Measurements from ENCODE around the gene HIVEP3.
"Not testable (repeated sequence)": the region's sequence is repeated elsewhere in the genome, so short reads cannot be mapped to it uniquely, and the experiment has no call there.

HIVEP3 gene

DNA sequence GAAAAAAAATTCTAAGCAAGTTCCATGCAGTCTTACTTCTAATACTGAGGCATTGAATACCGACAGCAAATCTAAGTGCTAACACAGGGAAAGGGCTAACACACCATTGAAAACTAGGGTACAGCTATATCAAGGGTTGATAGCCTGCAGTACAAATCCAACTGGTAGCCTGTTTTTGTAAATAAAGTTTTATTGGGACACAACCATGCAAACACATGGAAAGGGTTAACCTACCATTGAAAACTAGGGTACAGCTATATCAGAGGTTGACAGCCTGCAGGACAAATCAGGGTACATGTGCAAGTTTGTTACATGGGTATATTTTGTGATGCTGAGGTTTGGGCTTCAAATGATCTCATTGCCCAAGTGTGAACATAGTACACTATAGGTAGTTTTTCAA, 212.9 kb downstream of the HIVEP3 start:
- Histone ChIP-seq H3K27ac (ENCODE audit: low read length) (no peak overlapping the region), H3K36me3 (ENCODE audit: insufficient read depth, low read depth, low read length) (no peaks in the 10 kb centered on the region), H3K9ac (ENCODE audit: low read depth, low read length) (no peak overlapping the region), H3K27me3 (ENCODE audit: insufficient read depth, low read length) (no peaks in the 10 kb centered on the region), H3K4me1 (ENCODE audit: insufficient read depth, low read length) (no peaks in the 10 kb centered on the region), H3K4me3 (ENCODE audit: low read length) (no peak overlapping the region), H3K9me3 (ENCODE audit: insufficient read depth, low read depth, low read length) (no peaks in the 10 kb centered on the region; the same call in 1 of the 2 replicates)

DNA sequence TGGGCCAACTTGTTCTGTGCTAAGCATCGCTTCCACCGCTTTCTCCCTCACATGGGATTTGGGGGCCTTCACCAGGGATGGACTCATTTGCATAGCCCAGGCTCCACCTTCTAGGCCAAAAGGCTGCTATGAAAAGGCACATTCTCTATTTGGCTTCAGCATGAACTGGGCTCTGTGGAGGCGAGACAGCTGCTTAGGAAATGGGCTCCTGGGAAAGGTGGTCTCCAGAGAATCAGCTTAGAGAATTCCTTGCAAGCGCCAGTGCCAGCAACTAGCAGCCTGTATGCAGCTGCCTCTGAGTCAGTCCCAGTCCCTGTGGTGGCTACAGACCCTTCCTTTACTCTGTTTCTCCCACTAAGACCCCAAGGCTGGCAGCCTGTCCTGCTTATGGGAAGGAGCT, 214.5 kb downstream of the HIVEP3 start:
- Histone ChIP-seq H3K27me3 (ENCODE audit: insufficient read depth, low read length) (no peaks in the 10 kb centered on the region), H3K36me3 (ENCODE audit: insufficient read depth, low read depth, low read length) (no peaks in the 10 kb centered on the region), H3K9me3 (ENCODE audit: insufficient read depth, low read depth, low read length) (no peaks in the 10 kb centered on the region; the same call in 1 of the 2 replicates), H3K4me1 (ENCODE audit: insufficient read depth, low read length) (no peaks in the 10 kb centered on the region), H3K4me3 (ENCODE audit: low read length) (no peak overlapping the region), H3K27ac (ENCODE audit: low read length) (no peak overlapping the region), H3K9ac (ENCODE audit: low read depth, low read length) (no peak overlapping the region)

DNA sequence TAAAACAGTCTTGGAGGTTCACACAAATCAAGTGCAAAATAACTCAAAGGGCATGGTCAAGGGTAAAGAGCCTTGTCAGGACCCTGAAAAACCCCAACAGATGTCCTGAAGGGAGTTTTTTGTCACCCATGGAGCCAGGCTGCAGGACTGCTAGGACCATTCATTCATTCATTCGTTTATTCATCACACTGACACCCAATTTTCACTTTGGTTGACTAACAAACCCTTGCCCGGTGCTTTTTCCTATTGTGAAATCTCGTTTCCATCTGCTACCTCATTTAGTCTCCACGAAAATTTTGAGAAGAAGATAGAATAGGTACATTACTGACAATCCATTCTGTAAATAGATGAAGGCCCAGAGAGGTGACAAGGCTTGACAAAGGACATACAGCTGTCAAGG, 216.0 kb downstream of the HIVEP3 start:
- Histone ChIP-seq H3K27ac (ENCODE audit: low read length) (no peak overlapping the region), H3K36me3 (ENCODE audit: insufficient read depth, low read depth, low read length) (no peaks in the 10 kb centered on the region), H3K9me3 (ENCODE audit: insufficient read depth, low read depth, low read length) (no peaks in the 10 kb centered on the region), H3K27me3 (ENCODE audit: insufficient read depth, low read length) (no peaks in the 10 kb centered on the region), H3K4me3 (ENCODE audit: low read length) (no peak overlapping the region), H3K4me1 (ENCODE audit: insufficient read depth, low read length) (no peaks in the 10 kb centered on the region), H3K9ac (ENCODE audit: low read depth, low read length) (no peak overlapping the region)

DNA sequence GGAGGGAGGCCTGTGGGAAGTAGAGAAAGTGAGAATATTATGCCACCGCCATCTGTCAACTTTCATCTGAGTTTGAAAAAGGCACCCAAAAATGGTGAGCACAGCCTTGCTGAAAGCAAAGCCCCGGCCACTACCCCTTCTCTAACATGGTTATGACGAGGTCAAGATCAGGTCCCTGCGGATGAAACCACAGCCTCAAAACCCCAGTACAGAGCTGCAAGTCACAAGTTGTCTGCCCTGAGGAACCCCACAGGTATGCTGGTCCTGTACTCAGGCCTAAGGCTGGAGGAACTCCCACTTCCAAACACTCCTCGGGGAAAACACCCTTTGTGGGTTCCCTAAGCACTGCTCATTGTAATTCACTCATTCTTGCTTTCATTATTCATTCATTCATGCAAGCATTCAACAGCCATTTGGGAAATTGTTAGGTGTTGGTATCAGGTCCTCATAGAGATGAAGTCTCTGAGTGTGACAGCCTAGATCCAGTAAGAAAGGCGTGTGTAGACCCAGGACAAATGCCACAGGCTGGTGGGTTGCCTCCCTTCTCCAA, 217.7 kb downstream of the HIVEP3 start:
- no peaks in the 10 kb centered on the region for H3K4me1 ChIP-seq (ENCODE audit: insufficient read depth, low read length)

DNA sequence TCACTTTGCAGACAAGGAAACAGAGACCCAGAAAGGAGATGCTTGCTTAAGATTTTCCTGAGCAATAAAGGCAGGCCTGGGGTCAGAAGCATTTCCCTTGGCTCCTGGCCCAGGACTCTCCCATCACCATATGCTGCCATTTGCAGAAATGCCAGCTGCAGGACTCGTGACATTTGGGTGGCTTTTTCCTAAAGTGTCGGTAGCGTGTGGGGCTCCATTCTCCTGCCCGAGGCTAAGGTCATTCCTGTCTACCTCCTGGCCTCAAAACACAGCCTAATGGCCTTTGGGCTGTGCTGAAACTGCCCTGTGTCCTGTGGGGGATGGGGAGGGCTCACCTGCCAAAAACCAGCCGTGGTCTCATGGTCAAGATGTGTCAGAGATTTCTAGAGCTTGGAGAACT, 218.1 kb downstream of the HIVEP3 start:
- Histone ChIP-seq H3K9ac (ENCODE audit: low read depth, low read length) (no peak overlapping the region), H3K4me1 (ENCODE audit: insufficient read depth, low read length) (no peaks in the 10 kb centered on the region), H3K9me3 (ENCODE audit: insufficient read depth, low read depth, low read length) (no peaks in the 10 kb centered on the region), H3K4me3 (ENCODE audit: low read length) (no peak overlapping the region), H3K27ac (ENCODE audit: low read length) (no peak overlapping the region), H3K27me3 (ENCODE audit: insufficient read depth, low read length) (no peaks in the 10 kb centered on the region), H3K36me3 (ENCODE audit: insufficient read depth, low read depth, low read length) (no peaks in the 10 kb centered on the region)

More for the DNA sequence above, 217.7 kb downstream of the HIVEP3 start:
- Histone ChIP-seq H3K27me3 (ENCODE audit: insufficient read depth, low read length) (no peaks in the 10 kb centered on the region), H3K9me3 (ENCODE audit: insufficient read depth, low read depth, low read length) (no peaks in the 10 kb centered on the region), H3K27ac (ENCODE audit: low read length) (no peak overlapping the region), H3K9ac (ENCODE audit: low read depth, low read length) (no peak overlapping the region), H3K36me3 (ENCODE audit: insufficient read depth, low read depth, low read length) (no peaks in the 10 kb centered on the region), H3K4me3 (ENCODE audit: low read length) (no peak overlapping the region)

DNA sequence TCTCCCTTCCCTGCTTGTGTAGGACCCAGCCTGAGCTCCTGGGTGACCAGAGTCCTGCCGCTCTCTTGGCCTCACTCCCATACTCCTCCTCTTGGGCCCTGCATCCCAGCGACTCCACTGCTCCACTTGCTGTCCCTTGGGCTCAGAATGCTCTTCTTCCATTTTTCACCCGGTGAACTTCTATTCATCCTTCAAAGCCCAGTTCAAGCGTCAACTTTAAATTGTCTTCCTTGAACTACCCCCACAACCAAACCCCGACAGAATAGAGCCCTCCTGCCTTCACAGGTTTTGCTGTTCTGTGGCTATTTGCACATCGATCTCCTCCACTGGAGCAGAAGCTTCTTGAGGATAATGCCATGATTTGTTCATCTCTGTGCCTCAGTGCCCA, 218.9 kb downstream of the HIVEP3 start:
- Histone ChIP-seq H3K36me3 (ENCODE audit: insufficient read depth, low read depth, low read length) (no peaks in the 10 kb centered on the region), H3K9me3 (ENCODE audit: insufficient read depth, low read depth, low read length) (no peaks in the 10 kb centered on the region), H3K27me3 (ENCODE audit: insufficient read depth, low read length) (no peaks in the 10 kb centered on the region), H3K9ac (ENCODE audit: low read depth, low read length) (no peak overlapping the region), H3K27ac (ENCODE audit: low read length) (no peak overlapping the region), H3K4me3 (ENCODE audit: low read length) (no peak overlapping the region), H3K4me1 (ENCODE audit: insufficient read depth, low read length) (no peaks in the 10 kb centered on the region)

DNA sequence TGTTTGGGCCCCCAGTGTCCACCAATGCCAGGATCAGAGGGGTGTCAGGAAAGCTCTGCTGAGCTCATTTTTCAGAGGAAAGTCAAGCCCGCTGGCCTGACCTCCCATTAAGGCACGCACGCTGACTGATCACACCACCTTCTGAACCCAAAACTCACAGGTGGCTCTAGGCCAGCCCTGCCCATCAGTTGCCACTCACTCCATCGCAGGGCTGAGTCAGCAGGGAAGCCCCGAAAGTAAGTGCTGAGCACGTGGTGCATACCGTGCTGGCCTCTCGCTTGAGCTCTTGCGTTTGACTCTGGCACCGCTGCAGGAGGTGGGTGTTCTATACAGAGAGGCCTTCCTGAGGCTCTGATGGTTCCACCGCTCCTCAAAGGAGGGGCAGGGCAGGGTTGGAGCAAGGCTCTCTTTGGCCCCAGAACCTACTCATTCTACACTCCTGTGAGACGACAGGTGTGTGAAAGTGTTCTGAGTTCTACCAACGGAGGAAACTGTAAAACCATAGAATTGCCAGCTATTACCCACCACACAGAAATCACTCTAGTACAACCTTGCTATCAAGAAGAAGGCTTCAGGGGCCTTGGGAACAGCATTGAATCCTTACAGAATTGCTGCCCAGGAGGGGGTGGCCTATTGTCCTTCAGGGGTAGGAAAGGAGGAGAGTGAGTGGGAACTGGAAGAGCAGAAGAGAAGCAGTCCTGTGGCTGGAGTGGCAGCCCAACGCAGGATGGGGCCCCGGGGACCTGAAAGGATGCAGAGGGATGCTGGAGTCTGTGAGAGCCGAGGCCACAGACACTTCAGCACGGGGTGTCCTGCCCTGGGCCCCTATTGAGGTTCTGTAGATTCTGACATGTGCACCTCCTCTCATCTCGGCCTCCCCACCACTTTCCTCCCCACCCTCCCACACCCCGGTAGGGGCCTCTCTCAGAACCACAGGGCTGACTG, 219.5 kb downstream of the HIVEP3 start:
- Histone ChIP-seq H3K9ac (ENCODE audit: low read depth, low read length) (no peak overlapping the region), H3K9me3 (ENCODE audit: insufficient read depth, low read depth, low read length) (no peaks in the 10 kb centered on the region), H3K27ac (ENCODE audit: low read length) (no peak overlapping the region), H3K36me3 (ENCODE audit: insufficient read depth, low read depth, low read length) (no peaks in the 10 kb centered on the region), H3K27me3 (ENCODE audit: insufficient read depth, low read length) (no peaks in the 10 kb centered on the region), H3K4me3 (ENCODE audit: low read length) (no peak overlapping the region), H3K4me1 (ENCODE audit: insufficient read depth, low read length) (no peaks in the 10 kb centered on the region)

DNA sequence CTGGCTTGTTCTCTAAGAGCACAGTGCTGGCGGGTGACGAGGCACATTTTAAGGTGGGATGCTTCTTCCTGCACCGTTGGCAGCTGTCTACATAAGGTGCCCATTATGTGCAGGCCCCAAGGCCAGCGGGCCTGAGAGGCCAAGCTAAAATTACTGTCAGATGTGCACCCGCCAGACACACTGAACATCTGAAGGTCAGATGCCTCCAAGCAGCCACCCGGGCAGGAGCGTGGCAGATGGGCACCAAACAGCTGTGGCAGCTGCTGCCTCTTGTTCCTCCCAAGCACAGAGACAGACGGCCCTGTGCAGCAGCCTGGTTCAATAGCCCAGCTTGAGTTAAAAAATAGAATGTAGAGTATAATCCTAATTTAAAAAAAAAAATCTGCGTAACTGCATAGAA, 222.3 kb downstream of the HIVEP3 start:
- H3K27ac ChIP-seq (ENCODE audit: low read length): no peak overlapping the region
- no peak overlapping the region for H3K9ac ChIP-seq (ENCODE audit: low read depth, low read length)

DNA sequence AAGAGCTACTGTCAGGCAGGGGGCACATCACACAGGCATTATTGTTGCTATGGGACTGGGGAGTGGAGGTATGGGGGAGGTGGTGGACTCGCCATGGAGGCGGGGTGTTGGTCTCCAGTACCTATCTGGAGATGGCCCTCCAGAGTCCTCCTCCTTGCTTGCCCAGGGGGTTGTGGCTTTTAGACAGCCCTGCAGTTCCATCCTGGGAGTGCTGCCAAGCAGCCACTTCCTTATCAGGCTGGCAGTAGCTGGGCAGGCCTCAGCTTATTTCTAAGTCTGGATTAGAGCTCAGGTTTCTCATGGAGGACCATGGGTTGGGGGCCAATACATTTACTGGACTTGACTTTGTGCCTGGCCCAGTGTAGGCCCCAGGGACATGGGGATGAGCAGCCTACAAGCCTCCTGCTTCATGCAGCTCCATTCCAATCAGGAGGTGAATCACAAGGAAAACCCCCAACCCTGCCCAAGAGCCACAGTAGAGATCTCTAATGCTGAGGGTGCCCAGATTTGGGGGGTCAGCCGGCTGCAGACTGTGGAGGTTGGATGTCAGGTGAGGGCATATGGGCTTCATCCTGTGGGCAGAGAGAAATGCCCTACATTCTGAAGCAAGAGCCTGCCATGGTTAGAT, 223.5 kb downstream of the HIVEP3 start:
- no peaks in the 10 kb centered on the region for H3K27me3 ChIP-seq (ENCODE audit: insufficient read depth, low read length)
- H3K9ac ChIP-seq (ENCODE audit: low read depth, low read length): no peak overlapping the region
- H3K4me3 ChIP-seq (ENCODE audit: low read length): no peak overlapping the region
- no peak overlapping the region for H3K27ac ChIP-seq (ENCODE audit: low read length)
- no peaks in the 10 kb centered on the region for H3K4me1 ChIP-seq (ENCODE audit: insufficient read depth, low read length)
- H3K9me3 ChIP-seq (ENCODE audit: insufficient read depth, low read depth, low read length): no peaks in the 10 kb centered on the region
- no peaks in the 10 kb centered on the region for H3K36me3 ChIP-seq (ENCODE audit: insufficient read depth, low read depth, low read length)

More for the DNA sequence above, 222.3 kb downstream of the HIVEP3 start:
- Histone ChIP-seq H3K36me3 (ENCODE audit: insufficient read depth, low read depth, low read length) (no peaks in the 10 kb centered on the region), H3K9me3 (ENCODE audit: insufficient read depth, low read depth, low read length) (no peaks in the 10 kb centered on the region), H3K4me1 (ENCODE audit: insufficient read depth, low read length) (no peaks in the 10 kb centered on the region), H3K27me3 (ENCODE audit: insufficient read depth, low read length) (no peaks in the 10 kb centered on the region), H3K4me3 (ENCODE audit: low read length) (no peak overlapping the region)

DNA sequence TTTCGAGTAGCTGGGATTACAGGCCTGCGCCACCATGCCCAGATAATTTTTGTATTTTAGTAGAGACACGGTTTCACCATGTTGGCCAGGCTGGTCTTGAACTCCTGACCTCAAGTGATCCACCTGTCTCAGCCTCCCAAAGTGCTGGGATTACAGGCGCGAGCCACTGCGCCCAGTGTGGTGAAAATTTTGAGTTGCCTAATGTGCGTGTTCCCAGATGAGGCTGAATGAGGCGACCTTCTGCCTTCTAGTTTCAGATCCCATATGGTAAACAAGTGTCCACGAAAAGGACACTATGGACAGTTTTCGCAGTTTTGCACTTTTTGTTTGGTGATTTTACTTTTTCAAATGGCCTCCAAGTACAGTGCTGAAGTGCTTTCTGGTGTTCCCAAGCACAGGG, 226.8 kb downstream of the HIVEP3 start:
- H3K4me1 ChIP-seq (ENCODE audit: insufficient read depth, low read length); H3K27me3 ChIP-seq (ENCODE audit: insufficient read depth, low read length); H3K36me3 ChIP-seq (ENCODE audit: insufficient read depth, low read depth, low read length); H3K9me3 ChIP-seq (ENCODE audit: insufficient read depth, low read depth, low read length); H3K4me3 ChIP-seq (ENCODE audit: low read length); H3K9ac ChIP-seq (ENCODE audit: low read depth, low read length); H3K27ac ChIP-seq (ENCODE audit: low read length): not testable (repeated sequence)

DNA sequence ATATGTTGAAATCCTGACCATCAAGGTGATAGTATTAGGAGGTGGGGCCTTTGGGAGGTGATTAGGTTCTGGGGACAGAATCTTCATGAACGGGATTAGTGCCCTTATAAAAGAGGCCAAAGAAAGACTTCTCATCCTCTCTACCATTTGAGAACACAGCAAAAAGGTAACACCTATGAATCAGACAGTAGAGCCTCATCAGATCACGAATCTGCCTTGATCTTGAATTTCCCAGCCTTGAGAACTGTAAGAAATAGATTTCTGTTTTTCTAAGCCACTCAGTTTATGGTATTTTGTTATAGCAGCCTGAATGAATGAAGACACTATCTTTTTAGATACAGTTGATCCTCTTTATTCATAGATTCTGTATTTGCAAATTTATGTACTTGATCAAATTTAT, 227.3 kb downstream of the HIVEP3 start:
- Histone ChIP-seq H3K27ac (ENCODE audit: low read length) (no peak overlapping the region), H3K4me3 (ENCODE audit: low read length) (no peak overlapping the region), H3K36me3 (ENCODE audit: insufficient read depth, low read depth, low read length) (no peaks in the 10 kb centered on the region), H3K27me3 (ENCODE audit: insufficient read depth, low read length) (no peaks in the 10 kb centered on the region), H3K4me1 (ENCODE audit: insufficient read depth, low read length) (no peaks in the 10 kb centered on the region), H3K9ac (ENCODE audit: low read depth, low read length) (no peak overlapping the region), H3K9me3 (ENCODE audit: insufficient read depth, low read depth, low read length) (no peaks in the 10 kb centered on the region)

DNA sequence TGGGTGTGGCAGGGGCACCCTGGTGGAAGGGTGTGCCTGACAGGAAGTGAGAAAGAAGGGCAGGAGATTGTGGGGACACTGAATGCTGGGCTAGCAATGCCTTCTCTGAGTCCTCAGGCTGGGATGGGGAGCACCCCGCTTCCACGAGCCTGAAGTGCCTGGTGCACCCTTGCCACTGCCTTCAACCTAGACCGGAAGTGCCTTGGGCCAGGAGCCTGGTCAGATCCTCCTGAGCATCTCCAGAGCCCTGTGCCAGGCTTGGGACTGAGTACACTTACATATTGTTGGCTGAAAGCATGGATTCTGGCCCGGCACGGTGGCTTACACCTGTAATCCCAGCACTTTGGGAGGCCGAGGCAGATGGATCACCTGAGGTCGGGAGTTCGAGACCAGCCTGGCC, 228.4 kb downstream of the HIVEP3 start:
- Histone ChIP-seq H3K27me3 (ENCODE audit: insufficient read depth, low read length) (no peaks in the 10 kb centered on the region), H3K36me3 (ENCODE audit: insufficient read depth, low read depth, low read length) (no peaks in the 10 kb centered on the region), H3K27ac (ENCODE audit: low read length) (no peak overlapping the region), H3K9ac (ENCODE audit: low read depth, low read length) (no peak overlapping the region), H3K4me1 (ENCODE audit: insufficient read depth, low read length) (no peaks in the 10 kb centered on the region), H3K4me3 (ENCODE audit: low read length) (no peak overlapping the region), H3K9me3 (ENCODE audit: insufficient read depth, low read depth, low read length) (no peaks in the 10 kb centered on the region)

Data from iPS-20b (cell line).